Measurements from ENCODE around the gene RHBDD1. TPM values are rescaled to one million over a fixed set of nuclear protein-coding genes. Genes with fewer than 3 reads are reported as not detected.

The RHBDD1 gene
- polyA plus RNA-seq, 2 of the 4 experiments (the other 2 are of a cell fraction) = 8.3 to 46.9 TPM

- ChIA-PET CTCF (interaction anchor here (0.6 to 3.9 kb wide), 24 partner anchors 8 to 1324 kb away, joined by 3 to 26 read pairs (median 5); partner anchors contain the start of gene IRS1), POLR2A (interaction anchor here (1.0 kb wide), 1 partner anchor 149 kb away, joined by 3 read pairs; the partner anchor contains the start of gene RHBDD1)
- DNase-seq (ENCODE audit: low read depth in 1 of 2, low spot score in 1 of 2) (no peak), FAIRE-seq (no peak), ATAC-seq (peak in 1 of 2 experiments; percentile 64; a peak in 3 of 6 replicates)
- H3K4me1 ChIP-seq = 0 out of 3 replicates have a peak, but pooled peaks cover 2% of the 10 kb centered on the region
- no peak overlapping the region for H3K4me2 ChIP-seq
- no peak overlapping the region for H3K27ac ChIP-seq
- 19% methylated on average over 5 of the region's 5 CpGs for WGBS (ENCODE audit: missing lambda C conversion rate)
- H3K9me3 ChIP-seq = no peaks in the 10 kb centered on the region
- TF ChIP-seq NFE2L2 (conservative IDR thresholded peaks at IDR 0.05; ENCODE audit: low read length) (no peak), PHF8 (IDR thresholded peaks at IDR 0.05; ENCODE audit: borderline replicate concordance, low read depth) (no peak), POLR2AphosphoS2 (conservative IDR thresholded peaks at IDR 0.05; ENCODE audit: low read length) (no peak), FOSB (CRISPR knock-in tag; IDR thresholded peaks at IDR 0.05) (no peak), NR3C1 (IDR thresholded peaks at IDR 0.05) (no peak), HOXB13 (CRISPR knock-in tag; IDR thresholded peaks at IDR 0.05; ENCODE audit: low read depth) (no peak), JUN (IDR thresholded peaks at IDR 0.05) (no peak), SREBF2 (IDR thresholded peaks at IDR 0.05) (no peak), KDM1A (IDR thresholded peaks at IDR 0.05; ENCODE audit: low read depth) (no peak), EHMT2 (IDR thresholded peaks at IDR 0.05; ENCODE audit: low read depth) (no peak), RCOR1 (IDR thresholded peaks at IDR 0.05; ENCODE audit: low read depth, low read length) (no peak), CTCF (IDR thresholded peaks at IDR 0.05) (no peak; the same call in 2 of the 3 replicates), CBX2 (IDR thresholded peaks at IDR 0.05; ENCODE audit: borderline replicate concordance, low read depth) (no peak), FOXS1 (CRISPR knock-in tag; IDR thresholded peaks at IDR 0.05) (no peak), POLR2A (IDR thresholded peaks at IDR 0.05; ENCODE audit: low read length) (no peak), HES2 (IDR thresholded peaks at IDR 0.05) (no peak), EP300 (IDR thresholded peaks at IDR 0.05) (no peak)
- no peak overlapping the region for H3K4me3 ChIP-seq
Observed at GRCh38 chr2:226985583-226985946, 149.7 kb downstream of the RHBDD1 start.

- ATAC-seq (no peak), DNase-seq (ENCODE audit: low read depth in 1 of 2, low spot score in 1 of 2) (no peak), FAIRE-seq (no peak)
- no peak overlapping the region for H3K4me2 ChIP-seq
- H3K9me3 ChIP-seq = no peaks in the 10 kb centered on the region
- peaks cover 6% of the 10 kb centered on the region; the same call in 2 of the 3 replicates for H3K4me1 ChIP-seq
- no peak overlapping the region for H3K4me3 ChIP-seq
- ChIA-PET POLR2A (no interaction called here), CTCF (interaction anchor here (0.6 to 2.4 kb wide), 2 partner anchors 116 to 1332 kb away, joined by 3 to 8 read pairs; no protein-coding TSS in a partner anchor)
- whole genome bisulfite sequencing (ENCODE audit: missing lambda C conversion rate) = 75% methylated on average over 2 of the region's 2 CpGs
- no peak overlapping the region for H3K27ac ChIP-seq
- no peak for TF ChIP-seq PBX3 (IDR thresholded peaks at IDR 0.05)
- TF ChIP-seq ZC3H11A (IDR thresholded peaks at IDR 0.05) = no peak
- TF ChIP-seq MAFK (IDR thresholded peaks at IDR 0.05; ENCODE audit: partially characterized antibody) = no peak
- TF ChIP-seq EHF (CRISPR knock-in tag; IDR thresholded peaks at IDR 0.05) = no peak
- no peak for TF ChIP-seq NPAS2 (CRISPR knock-in tag; IDR thresholded peaks at IDR 0.05; ENCODE audit: borderline replicate concordance)
- no peak for TF ChIP-seq CTCF (IDR thresholded peaks at IDR 0.05)
- TF ChIP-seq RARB (CRISPR knock-in tag; IDR thresholded peaks at IDR 0.05) = no peak
- TF ChIP-seq SMC3 (IDR thresholded peaks at IDR 0.05) = no peak
- TF ChIP-seq HDAC2 (IDR thresholded peaks at IDR 0.05) = no peak
- TF ChIP-seq FOSL2 (IDR thresholded peaks at IDR 0.05) = no peak
- TF ChIP-seq FOSL2 (CRISPR knock-in tag; IDR thresholded peaks at IDR 0.05) = no peak
- no peak for TF ChIP-seq CHD2 (IDR thresholded peaks at IDR 0.05; ENCODE audit: low read length, partially characterized antibody)
- TF ChIP-seq GATA3 (IDR thresholded peaks at IDR 0.05; ENCODE audit: borderline replicate concordance) = no peak
Observed at GRCh38 chr2:226991663-226992062, 155.8 kb downstream of the RHBDD1 start.
